ENCODE data around the gene HSD17B11. TPM values are rescaled to one million over a fixed set of nuclear protein-coding genes. Genes with fewer than 3 reads are reported as not detected.

Gene HSD17B11
- polyA plus RNA-seq, 3 donors = 86.9 to 330 (median 272) TPM

GRCh38 chr4:87416965-87417364, 26.0 kb upstream of the HSD17B11 start:
- Mint-ChIP-seq H3K4me3 (no peak overlapping the region), H3K27me3 (ENCODE audit: low read depth in 3 of 3) (peaks cover 0 to 4% (median 2%) of the 10 kb centered on the region in 3 donors), H3K27ac (no peak overlapping the region), H3K9me3 (peaks cover 2 to 17% (median 6%) of the 10 kb centered on the region in 7 donors), H3K4me1 (peaks cover 4% of the 10 kb centered on the region), H3K36me3 (no peaks in the 10 kb centered on the region)
- no peaks in the 10 kb centered on the region for H3K79me2 ChIP-seq (ENCODE audit: insufficient read depth, low read length)
- no peak for DNase-seq
- H3K9me3 ChIP-seq (replicated peaks in 1 of 2; ENCODE audit: control insufficient read depth in 1 of 2, insufficient read depth in 1 of 2, low read length in 2 of 2) = peaks cover 0 to 8% of the 10 kb centered on the region in 2 donors
- WGBS (ENCODE audit: insufficient coverage) = 75% methylated on average over 1 of the region's 3 CpGs
- H3K4me3 ChIP-seq (replicated peaks in 1 of 3; ENCODE audit: low read depth in 2 of 3, low read length in 3 of 3) = no peak overlapping the region
- H3K4me2 ChIP-seq (replicated peaks; ENCODE audit: extremely low read depth, low read length, poor library complexity, severe bottlenecking) = no peak overlapping the region
- H4K20me1 ChIP-seq (ENCODE audit: insufficient read depth, low read length) = no peaks in the 10 kb centered on the region
- no peak overlapping the region for H2AFZ ChIP-seq (ENCODE audit: insufficient read depth, low read depth, low read length, poor library complexity, severe bottlenecking)
- TF ChIP-seq, protein P1, sequence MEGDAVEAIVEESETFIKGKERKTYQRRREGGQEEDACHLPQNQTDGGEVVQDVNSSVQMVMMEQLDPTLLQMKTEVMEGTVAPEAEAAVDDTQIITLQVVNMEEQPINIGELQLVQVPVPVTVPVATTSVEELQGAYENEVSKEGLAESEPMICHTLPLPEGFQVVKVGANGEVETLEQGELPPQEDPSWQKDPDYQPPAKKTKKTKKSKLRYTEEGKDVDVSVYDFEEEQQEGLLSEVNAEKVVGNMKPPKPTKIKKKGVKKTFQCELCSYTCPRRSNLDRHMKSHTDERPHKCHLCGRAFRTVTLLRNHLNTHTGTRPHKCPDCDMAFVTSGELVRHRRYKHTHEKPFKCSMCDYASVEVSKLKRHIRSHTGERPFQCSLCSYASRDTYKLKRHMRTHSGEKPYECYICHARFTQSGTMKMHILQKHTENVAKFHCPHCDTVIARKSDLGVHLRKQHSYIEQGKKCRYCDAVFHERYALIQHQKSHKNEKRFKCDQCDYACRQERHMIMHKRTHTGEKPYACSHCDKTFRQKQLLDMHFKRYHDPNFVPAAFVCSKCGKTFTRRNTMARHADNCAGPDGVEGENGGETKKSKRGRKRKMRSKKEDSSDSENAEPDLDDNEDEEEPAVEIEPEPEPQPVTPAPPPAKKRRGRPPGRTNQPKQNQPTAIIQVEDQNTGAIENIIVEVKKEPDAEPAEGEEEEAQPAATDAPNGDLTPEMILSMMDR (IDR thresholded peaks at IDR 0.05) = no peak
- H3K27me3 ChIP-seq (ENCODE audit: control insufficient read depth in 2 of 2, insufficient read depth in 2 of 2, low read length in 2 of 2) = no peaks in the 10 kb centered on the region
- H3K9ac ChIP-seq (ENCODE audit: insufficient read depth, low read length, poor library complexity, severe bottlenecking) = no peak overlapping the region
- no peak overlapping the region for H3K27ac ChIP-seq (ENCODE audit: low read depth in 1 of 2, low read length in 2 of 2)
- peaks cover 5% of the 10 kb centered on the region in 2 donors for H3K4me1 ChIP-seq (ENCODE audit: control insufficient read depth in 1 of 2, insufficient read depth in 2 of 2, low read length in 2 of 2)
- intact Hi-C loops (cut with micrococcal nuclease) = no loop called here
- no peaks in the 10 kb centered on the region for H3K36me3 ChIP-seq (replicated peaks in 1 of 2; ENCODE audit: control insufficient read depth in 1 of 2, insufficient read depth in 2 of 2, low read length in 2 of 2)

DNA sequence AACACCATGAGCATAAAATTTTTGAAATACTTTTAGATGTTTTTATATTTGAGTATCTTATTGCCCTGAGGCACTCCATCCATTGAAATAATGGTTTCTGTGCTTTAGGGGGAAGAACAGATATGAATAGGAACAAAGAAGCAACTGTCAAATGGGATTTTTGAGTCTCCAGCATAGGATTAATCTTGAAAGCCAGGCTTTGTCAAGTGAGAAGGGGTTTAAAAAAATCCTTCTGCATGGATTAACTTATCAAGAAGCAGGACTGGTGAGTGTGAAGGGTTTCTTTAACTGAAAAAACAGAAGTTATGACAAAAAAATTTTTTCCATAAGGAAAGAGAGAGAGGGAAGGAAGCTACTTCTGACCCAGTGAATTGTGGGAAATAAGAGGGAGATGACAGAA, 23.8 kb upstream of the HSD17B11 start:
- Mint-ChIP-seq H3K4me1 (no peaks in the 10 kb centered on the region), H3K36me3 (no peaks in the 10 kb centered on the region), H3K9me3 (peaks cover 2 to 17% (median 6%) of the 10 kb centered on the region in 7 donors), H3K4me3 (no peak overlapping the region), H3K27me3 (ENCODE audit: low read depth in 3 of 3) (peaks cover 0 to 4% (median 2%) of the 10 kb centered on the region in 3 donors), H3K27ac (no peak overlapping the region)
- Histone ChIP-seq H3K36me3 (replicated peaks in 1 of 2; ENCODE audit: control insufficient read depth in 1 of 2, insufficient read depth in 2 of 2, low read length in 2 of 2) (no peaks in the 10 kb centered on the region), H3K27me3 (ENCODE audit: control insufficient read depth in 2 of 2, insufficient read depth in 2 of 2, low read length in 2 of 2) (no peaks in the 10 kb centered on the region), H2AFZ (ENCODE audit: insufficient read depth, low read depth, low read length, poor library complexity, severe bottlenecking) (no peak overlapping the region), H3K4me2 (replicated peaks; ENCODE audit: extremely low read depth, low read length, poor library complexity, severe bottlenecking) (no peak overlapping the region), H3K79me2 (ENCODE audit: insufficient read depth, low read length) (no peaks in the 10 kb centered on the region), H4K20me1 (ENCODE audit: insufficient read depth, low read length) (no peaks in the 10 kb centered on the region), H3K9ac (ENCODE audit: insufficient read depth, low read length, poor library complexity, severe bottlenecking) (no peak overlapping the region), H3K4me3 (replicated peaks in 1 of 3; ENCODE audit: low read depth in 2 of 3, low read length in 3 of 3) (no peak overlapping the region), H3K27ac (ENCODE audit: low read depth in 1 of 2, low read length in 2 of 2) (no peak overlapping the region), H3K4me1 (ENCODE audit: control insufficient read depth in 1 of 2, insufficient read depth in 2 of 2, low read length in 2 of 2) (no peaks in the 10 kb centered on the region), H3K9me3 (replicated peaks in 1 of 2; ENCODE audit: control insufficient read depth in 1 of 2, insufficient read depth in 1 of 2, low read length in 2 of 2) (peaks cover 0 to 8% of the 10 kb centered on the region in 2 donors)
- TF ChIP-seq, protein P1 (IDR thresholded peaks at IDR 0.05) = no peak
- DNase-seq = no peak
- intact Hi-C loops (cut with micrococcal nuclease) = no loop called here

Measured in CD14-positive monocyte (primary cell).